HG02885 (cell line): ENCODE results near the gene BAZ2B.

ENCODE experiments used
- ATAC-seq: cut with Tn5 transposase; IDR thresholded peaks from one replicate; pipeline ENCODE4 v1.9.1; 2021; ENCODE audit warnings: mild to moderate bottlenecking; ENCODE audit not compliant: unreplicated experiment, poor library complexity

BAZ2B gene

GRCh38 chr2:159615367-159616285 lies 722 bp downstream of the BAZ2B start:
- ATAC-seq, result peak; percentile 76

DNA sequence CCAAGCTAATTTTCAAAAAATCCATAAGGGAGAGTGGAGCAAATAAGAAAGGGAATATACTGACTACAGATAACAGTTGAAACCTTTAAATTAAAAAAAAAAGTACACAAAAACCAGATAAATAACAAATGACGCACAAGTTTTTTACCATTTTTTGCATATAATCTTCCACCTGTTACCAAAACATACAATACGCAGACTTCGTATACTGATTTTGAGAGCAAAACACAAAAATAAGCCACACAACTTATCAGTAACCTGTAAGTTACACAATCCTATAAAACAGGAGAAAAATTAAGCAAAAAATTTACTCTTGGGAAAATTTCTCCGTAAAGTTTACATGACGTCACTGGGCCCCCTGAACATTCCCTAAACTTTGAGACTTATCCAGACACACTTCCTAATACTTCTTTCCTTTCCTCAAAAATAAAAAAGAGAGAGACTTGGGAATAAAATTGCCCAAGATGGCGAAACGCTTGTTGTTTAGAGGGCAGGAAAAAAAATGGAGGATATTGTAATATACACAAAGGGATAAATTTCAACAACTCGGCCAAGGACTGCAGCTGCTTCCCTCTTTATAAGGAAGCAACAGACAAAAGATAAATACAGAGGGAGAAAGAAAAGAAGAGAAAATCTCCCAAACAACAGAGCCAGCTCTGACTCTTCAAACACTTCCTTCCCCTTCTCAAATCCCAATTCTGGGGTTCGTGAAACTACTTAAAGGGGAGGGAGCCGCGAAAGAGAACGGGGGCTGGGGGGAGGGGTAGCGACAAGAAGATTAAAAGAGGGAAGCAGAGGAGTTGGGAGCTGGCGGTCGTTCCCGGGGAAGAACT lies 1.6 kb downstream of the BAZ2B start:
- ATAC-seq, result peak; percentile 11

GRCh38 chr2:159613651-159614285 lies 2.6 kb downstream of the BAZ2B start:
- ATAC-seq, result no peak

GRCh38 chr2:159613091-159613490 lies 3.3 kb downstream of the BAZ2B start:
- ATAC-seq, result no peak

DNA sequence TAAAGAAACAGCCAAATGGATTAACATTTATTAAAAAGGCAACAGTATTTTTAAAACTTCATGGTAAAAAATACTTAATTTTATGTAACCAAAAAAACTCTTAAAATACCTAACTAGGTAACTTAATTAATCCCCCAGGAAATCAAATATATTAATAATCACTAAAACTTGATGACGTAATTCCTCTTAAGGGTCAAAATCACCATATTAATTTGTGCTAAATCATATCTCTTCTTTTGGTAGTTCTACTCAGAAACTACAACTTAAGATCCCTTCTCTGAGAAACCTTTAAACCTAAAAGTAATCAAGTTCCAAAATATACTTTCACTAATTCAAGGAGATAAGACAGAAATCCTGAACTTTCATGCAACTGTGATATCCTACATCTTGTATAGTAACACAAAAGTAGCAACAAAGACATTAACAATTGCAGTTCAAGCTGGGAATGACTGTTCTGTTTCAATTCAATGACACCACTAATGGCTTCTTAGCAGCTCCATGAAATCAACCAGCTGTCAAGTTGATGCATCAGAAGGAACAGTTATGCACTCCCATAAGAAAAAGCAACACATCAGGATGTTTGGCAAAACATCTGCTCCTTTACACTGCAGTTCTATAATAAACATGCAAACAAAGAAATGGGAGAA lies 4.0 kb downstream of the BAZ2B start:
- ATAC-seq, result no peak

DNA sequence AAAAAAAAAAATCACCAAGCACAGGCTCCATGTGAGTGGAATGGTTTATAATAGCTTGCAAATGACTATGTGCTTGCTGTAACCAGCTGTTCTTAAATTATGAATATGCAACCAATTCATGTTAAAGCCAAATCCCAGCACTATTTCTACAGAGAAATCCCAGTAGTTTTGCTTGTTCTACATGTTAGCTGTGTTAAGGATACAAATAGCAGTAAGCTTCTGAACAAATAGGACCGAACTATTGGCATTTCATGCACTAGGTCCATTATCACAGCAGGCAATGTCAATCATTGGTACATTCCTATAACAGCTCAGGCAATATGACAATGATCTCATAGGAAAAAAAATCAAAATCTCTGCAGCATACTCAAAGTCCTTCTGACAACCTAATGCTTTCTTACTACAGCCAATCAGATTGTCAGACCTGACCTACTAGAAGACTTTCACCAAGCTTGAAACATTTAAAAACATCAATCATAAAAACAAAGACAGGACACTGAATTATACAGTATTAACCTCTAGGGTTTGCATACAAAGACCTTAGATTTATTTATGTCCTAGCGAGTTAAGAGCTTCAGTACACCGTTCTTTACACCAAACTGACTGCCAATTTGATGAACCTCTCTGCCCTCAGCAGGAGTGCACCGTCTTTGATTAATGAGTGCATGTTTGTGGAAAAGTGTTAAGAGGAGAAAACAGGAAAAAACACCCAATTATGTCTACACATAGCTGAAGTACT lies 6.4 kb downstream of the BAZ2B start:
- no peak for ATAC-seq

GRCh38 chr2:159608723-159609308 lies 7.5 kb downstream of the BAZ2B start:
- ATAC-seq, result no peak

DNA sequence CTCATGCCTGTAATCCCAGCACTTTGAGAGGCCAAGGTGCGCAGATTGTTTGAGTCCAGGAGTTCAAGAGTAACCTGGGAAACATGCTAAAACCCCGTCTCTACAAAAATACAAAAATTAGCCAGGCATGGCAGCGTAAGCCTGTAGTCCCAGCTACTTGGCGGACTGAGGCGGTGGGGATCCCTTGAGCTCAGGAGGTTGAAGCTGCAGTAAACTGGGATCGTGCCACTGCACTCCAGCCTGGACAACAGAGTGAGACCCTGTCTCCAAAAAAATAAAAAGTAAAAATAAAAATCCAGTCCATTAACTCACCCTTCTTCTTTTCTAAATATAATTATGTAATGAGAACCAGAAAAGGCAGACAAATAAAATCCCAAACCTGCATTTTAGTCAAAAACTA lies 8.2 kb downstream of the BAZ2B start:
- ATAC-seq, result no peak

DNA sequence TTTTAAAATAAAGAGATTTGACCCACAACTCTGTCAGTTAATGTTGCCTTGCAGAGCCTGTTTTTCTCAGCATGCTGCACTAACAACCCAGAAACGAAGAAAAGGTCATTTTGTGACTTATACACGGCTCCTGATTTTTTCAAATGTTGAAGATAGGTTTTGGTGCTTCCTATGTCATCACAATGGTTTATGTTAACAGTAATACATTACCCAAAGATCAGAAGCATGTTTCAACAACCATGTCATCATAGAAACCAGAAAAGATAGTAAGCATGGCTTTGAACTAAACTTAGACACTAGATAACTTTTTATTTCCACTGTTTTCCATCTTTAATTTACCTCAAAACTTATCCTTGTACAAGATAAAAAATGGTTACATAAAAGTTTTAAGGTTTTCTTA lies 10.1 kb downstream of the BAZ2B start:
- no peak for ATAC-seq

DNA sequence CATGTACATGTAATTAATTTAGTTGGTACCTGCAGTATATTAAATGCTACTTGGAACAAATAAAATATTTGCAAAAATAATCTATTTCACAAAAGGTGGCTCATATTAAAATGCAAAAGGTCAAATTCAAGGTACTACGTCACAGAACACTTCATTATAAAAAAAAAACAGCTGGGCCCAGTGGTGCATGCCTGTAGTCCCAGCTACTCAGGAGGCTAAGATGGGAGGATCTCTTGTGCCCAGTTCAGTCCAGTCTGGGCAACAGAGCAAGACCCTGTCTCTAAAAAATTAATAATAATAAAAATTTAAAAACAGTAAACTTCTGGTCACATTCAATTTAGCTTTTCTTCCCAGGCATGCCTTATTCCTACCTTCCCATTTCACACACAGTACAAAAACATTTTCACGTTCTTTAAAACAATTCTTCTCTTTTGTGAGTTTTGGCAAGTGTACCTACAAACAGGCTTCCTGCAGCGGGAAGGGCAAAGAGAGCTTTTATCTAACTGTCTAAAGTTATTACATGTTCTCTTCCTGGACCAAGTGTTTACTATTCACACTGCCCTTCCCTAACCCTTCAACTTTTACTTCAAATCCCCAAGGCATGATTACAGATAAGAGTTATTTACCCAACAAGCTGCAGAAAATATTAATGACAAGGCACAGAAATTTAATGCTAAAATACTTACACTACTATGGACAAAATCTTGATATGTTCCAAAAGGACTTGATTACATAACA lies 10.7 kb downstream of the BAZ2B start:
- ATAC-seq, result no peak

DNA sequence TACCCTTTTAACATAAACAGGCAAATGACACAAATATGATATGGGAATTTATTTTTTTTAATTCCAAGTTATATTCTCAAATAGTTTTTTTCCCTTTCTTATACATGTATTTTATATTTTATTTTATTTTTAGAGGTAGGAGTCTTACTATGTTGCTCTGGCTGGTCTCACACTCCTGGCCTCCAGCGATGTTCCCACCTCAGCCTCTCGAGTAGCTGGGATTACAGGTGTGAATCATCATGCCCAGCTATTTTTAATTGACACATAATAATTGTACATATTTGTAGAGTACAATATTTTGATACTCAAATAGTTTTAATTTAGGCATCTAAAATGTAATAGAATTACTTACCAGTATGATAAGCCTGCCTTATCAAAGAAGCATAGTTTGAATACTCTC lies 12.2 kb downstream of the BAZ2B start:
- ATAC-seq, result no peak

GRCh38 chr2:159600752-159601151 lies 15.6 kb downstream of the BAZ2B start:
- no peak for ATAC-seq

GRCh38 chr2:159595410-159596046 lies 20.8 kb downstream of the BAZ2B start:
- no peak for ATAC-seq

DNA sequence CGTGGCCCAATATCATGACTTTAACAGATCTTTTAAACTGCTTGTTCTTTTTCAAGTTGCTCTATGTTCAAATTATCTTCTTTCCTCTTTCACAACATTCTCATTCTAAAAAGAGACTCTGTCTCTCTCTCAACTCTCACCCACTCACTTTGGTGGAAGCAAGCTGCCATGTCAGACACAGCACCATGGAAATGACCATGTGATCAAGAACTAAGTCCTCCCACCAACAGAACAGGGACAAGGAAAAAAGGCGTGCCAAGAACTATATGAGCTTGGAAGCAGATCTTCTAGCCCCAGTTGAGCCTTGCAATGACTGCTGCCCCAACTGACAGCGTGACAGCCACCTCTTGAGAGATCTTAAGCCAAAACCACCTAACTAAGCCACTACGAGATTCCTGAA lies 23.9 kb downstream of the BAZ2B start:
- no peak for ATAC-seq

- no peak for ATAC-seq
These were observed 25.1 kb downstream of the BAZ2B start for GRCh38 chr2:159591221-159591620.

- ATAC-seq, result no peak
These were observed 27.1 kb downstream of the BAZ2B start for GRCh38 chr2:159589286-159589685.

DNA sequence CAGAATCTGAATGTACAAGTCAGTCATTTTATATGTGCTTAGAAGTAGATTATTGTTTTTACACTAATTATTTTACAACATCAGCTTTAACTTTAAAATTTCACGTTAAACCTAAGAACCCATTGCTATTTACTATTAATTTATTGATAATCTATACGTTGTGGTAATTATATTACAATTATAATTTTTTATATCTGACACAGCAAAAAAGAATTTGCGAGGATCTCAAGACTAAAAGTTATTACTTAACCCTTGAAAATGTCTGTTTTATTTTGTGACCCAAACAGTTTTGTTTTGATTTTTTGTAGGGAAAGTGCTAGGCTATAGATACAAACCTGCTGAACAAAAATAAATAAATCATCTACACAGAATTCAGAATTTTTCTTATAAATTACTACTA lies 30.3 kb downstream of the BAZ2B start:
- ATAC-seq, result no peak

DNA sequence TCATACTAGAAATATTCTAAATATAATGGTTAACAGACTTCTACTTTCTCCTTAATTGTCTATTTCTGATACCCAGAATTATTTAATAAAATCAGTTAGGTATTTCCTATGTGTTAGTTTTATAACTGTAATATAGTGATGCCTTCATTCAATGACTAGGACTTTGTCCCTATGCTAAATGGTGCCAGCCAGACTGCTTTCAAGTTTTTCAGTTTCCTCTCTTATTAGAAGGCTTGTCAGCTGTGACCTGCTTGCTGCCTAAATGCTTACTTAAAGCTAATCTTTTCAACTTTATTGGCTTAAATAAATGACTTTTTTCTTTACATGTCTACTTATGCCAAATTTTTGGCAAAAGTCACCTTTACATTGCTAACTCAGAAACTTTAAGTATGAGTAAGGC lies 30.7 kb downstream of the BAZ2B start:
- no peak for ATAC-seq
